GM12874 (cell line): ENCODE data around the gene PRKAR1B.

Experiments
- TF ChIP-seq, protein P1 (sequence below): IDR thresholded peaks from 2 replicates; pipeline ENCODE4 v1.5.1; 2011; ENCODE audit warnings: low read depth, mild to moderate bottlenecking, control low read depth, low read length, moderate library complexity; ENCODE audit not compliant: insufficient read depth

PRKAR1B gene

DNA sequence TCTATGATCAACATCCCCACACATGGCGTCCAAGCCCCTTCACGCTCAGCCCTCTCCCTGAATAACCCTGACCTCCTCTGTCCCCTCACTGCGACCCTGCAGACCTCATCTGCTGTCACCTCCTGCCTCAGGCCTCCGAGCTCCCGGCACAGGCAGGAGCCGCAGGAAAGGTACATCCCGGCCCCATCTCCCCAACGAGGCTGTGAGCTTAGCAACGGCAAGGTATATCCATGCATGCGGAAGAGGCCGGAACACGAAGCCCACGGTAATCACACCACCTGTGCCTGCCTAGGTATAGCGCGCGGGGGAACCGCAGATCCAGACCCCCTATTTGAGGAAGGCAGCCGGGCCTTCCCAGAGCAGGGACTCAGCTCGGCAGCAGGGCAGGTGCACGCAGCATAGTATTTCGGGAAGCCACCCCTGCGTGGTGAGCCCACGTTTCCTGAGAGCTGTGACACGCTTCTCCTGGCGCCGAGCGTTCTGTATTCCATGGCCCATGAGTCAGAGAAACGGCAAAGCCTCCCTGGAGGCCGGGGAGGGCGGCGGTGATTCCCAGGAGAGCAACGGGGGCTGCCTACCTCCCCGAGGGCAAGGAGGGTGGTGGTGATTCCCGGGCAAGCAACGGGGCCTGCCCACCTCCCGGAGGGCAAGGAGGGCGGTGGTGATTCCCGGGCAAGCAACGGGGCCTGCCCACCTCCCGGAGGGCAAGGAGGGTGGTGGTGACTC is 50.7 kb downstream of the PRKAR1B start:
- TF ChIP-seq, protein P1, sequence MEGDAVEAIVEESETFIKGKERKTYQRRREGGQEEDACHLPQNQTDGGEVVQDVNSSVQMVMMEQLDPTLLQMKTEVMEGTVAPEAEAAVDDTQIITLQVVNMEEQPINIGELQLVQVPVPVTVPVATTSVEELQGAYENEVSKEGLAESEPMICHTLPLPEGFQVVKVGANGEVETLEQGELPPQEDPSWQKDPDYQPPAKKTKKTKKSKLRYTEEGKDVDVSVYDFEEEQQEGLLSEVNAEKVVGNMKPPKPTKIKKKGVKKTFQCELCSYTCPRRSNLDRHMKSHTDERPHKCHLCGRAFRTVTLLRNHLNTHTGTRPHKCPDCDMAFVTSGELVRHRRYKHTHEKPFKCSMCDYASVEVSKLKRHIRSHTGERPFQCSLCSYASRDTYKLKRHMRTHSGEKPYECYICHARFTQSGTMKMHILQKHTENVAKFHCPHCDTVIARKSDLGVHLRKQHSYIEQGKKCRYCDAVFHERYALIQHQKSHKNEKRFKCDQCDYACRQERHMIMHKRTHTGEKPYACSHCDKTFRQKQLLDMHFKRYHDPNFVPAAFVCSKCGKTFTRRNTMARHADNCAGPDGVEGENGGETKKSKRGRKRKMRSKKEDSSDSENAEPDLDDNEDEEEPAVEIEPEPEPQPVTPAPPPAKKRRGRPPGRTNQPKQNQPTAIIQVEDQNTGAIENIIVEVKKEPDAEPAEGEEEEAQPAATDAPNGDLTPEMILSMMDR = no peak

DNA sequence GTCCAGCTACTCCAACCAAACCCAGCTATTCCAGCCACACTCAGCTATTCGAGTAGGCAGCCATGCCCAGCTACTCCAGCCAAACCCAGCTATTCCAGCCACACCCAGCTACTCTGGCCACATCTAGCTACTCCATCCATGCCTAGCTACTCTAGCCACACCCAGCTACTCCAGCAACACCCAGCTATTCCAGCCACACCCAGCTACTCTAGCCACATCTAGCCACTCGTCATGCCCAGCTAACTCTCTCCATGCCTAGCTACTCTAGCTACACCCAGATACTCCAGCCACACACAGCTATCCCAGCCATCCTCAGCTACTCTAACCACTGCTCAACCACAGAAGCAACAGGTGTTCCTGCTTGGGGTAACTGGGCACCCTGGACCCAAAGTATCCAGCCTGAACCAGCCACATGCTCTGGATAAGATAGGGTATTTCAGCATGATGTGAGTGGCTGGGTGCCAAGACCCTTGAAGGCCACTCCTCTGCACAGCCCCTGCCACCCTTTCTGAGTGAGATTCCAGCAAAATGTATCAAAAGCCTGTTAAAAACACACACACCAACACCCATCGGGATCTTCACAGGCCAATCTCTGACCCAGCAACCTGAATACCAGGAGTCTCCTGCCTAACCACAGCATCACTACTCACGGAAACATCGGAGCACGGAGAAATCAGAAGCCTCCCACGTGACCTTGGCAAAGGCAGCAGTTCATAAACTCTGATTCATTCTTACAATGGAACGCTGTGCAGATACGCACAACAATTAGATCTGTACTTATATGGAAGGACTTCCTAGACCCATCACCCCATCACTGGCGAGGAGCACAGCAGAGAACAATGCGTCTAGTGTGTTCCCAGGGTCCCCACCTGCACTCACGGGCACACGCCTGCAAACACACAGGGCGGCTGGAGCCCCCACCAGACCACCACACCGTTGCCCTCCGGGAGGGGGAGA is 52.3 kb downstream of the PRKAR1B start:
- TF ChIP-seq, protein P1 = no peak

DNA sequence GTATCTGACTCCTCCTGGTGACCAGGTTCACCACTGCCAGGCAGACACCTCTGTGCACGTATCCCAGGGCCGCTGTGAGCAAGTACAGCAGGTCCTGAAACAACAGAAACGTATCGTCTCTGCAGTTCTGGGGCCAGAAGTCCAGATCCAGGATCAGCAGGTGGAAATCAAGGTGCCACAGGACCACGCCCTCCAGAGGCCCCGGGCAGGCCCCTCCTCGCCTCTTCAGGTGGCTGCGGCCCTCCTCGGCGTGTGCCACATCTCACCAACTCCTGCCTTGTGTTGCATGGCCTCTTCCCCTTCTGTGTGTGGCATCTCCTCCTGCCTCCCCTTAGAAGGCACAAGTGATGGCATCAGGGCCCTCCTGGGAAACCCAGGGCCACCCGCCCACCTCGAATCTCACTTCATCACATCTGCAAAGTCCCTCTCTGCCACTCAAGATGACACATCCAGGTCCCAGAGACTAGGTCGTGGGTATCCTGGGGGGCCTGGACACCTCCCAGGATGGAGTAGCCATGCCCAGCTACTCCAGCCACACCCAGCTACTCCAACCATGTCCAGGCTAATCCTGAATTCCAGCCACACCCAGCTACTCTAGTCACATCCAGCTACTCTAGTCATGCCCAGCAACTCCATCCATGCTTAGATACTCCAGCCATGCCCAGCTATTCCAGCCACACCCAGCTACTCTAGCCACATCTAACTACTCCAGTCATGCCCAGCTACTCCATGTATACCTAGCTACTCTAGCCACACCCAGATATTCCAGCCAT is 53.2 kb downstream of the PRKAR1B start:
- TF ChIP-seq, protein P1 = no peak

DNA sequence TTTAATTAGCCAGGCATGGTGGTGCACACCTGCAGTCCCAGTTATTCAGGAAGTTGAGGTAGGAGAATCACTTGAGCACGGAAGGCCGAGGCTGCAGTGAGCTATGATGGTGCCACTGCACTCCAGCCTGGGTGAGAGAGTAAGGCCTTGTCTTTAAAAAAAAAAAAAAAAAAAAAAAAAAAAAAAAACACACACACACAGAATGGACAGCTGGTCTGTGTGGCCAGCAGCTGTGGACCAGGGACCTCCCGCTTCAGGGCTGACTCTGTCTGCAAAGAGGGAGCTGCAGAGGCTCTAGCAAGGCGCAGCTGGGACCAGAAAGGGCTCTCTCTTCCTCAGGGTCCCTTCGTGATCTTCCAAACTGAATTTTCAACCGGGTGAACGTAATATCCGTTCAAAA is 54.2 kb downstream of the PRKAR1B start:
- TF ChIP-seq, protein P1 = no peak

DNA sequence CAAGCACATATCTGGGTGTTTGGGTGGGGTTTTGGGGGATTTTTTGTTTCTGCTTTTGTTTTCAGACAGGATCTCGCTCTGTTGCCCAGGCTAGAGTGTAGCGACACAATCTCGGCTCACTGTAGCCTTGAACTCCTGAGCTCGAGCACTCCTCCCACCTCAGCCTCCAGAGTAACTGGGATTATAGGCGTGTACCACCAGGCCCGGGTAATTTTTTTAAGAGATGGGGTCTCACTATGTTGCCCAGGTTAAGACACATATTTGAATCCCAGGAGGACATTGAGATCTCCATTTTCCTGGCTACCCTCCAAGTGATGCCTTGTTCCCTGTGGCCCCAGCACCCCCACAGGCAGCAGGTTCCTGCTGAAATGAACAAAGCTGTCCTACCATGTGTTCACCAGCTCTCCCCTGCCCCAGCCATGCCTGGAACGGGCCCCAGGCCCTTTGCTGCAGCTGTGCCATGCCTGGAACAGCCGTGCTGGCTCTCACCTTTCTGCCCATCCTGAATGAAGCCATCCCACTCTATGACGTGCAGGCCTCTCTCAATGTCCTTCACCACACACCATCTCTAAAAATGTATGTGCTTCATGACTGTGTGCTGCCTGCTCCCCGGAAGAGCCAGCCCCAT is 55.6 kb downstream of the PRKAR1B start:
- TF ChIP-seq, protein P1 = no peak

DNA sequence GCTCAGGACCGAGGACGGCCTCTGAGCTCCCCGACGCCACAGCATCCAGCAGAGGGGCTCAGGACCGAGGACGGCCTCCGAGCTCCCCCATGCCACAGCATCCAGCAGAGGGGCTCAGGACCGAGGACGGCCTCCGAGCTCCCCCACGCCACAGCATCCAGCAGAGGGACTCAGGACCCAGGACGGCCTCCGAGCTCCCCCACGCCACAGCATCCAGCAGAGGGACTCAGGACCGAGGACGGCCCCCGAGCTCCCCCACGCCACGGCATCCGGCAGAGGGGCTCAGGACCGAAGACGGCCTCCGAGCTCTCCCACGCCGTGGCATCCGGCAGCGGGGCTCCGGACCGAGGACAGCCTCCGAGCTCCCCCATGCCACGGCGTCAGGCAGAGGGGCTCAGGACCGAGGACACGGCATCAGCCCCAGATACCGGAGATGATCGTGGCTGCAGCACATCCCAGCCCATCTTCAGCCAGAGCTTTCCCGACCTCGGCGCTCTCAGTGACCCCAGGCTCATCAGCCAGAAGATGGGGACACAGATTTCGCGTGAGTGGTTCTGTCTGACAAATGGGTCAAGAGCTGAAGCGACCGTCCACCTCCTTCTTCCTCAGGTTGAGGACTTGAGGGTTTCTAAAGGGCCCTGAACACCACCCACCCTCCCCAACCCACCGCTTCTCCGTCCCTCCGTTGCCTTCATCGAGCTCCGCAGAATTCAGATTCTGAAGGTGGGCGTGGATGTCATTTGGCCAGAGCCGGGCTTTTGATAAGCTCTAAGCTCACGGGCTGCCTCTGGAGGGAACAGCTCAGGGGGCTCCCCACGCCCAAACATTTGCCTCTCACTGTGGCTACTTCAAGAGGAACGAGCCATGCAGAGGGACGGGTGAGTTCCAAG is 56.3 kb downstream of the PRKAR1B start:
- TF ChIP-seq, protein P1 = no peak
